Ishikawa (cell line): ENCODE results near the gene VTI1A.

Experiments used
- CEBPB ChIP-seq: IDR thresholded peaks from 2 replicates; pipeline ENCODE4 v1.6.1; 2012
- CREB1 ChIP-seq: IDR thresholded peaks from 2 replicates; pipeline ENCODE4 v1.6.1; 2012; ENCODE audit warnings: low read depth
- EGR1 ChIP-seq: IDR thresholded peaks from 2 replicates; pipeline ENCODE4 v1.6.1; 2012
- EP300 ChIP-seq: IDR thresholded peaks from 2 replicates; pipeline ENCODE4 v1.6.1; 2012; ENCODE audit warnings: borderline replicate concordance
- FOXM1 ChIP-seq: IDR thresholded peaks from 2 replicates; pipeline ENCODE4 v1.6.1; 2012; ENCODE audit warnings: low read depth, borderline replicate concordance
- NFIC ChIP-seq: IDR thresholded peaks from 2 replicates; pipeline ENCODE4 v1.6.1; 2012
- RAD21 ChIP-seq: IDR thresholded peaks from 2 replicates; pipeline ENCODE4 v1.6.1; 2012; ENCODE audit warnings: low read depth
- TAF1 ChIP-seq: IDR thresholded peaks from 2 replicates; pipeline ENCODE4 v1.6.1; 2012; ENCODE audit warnings: low read depth, mild to moderate bottlenecking
- TCF12 ChIP-seq: IDR thresholded peaks from 2 replicates; pipeline ENCODE4 v1.6.1; 2012; ENCODE audit warnings: low read depth
- TEAD4 ChIP-seq: IDR thresholded peaks from 2 replicates; pipeline ENCODE4 v1.6.1; 2012
- YY1 ChIP-seq: IDR thresholded peaks from 2 replicates; pipeline ENCODE4 v1.6.1; 2012; ENCODE audit warnings: low read depth
- ZBTB7A ChIP-seq: IDR thresholded peaks from 2 replicates; pipeline ENCODE4 v1.6.1; 2012; ENCODE audit warnings: low read depth
- TF ChIP-seq, protein P1 (sequence below): IDR thresholded peaks from 2 replicates; pipeline ENCODE4 v1.6.1; 2012; ENCODE audit warnings: low read depth, mild to moderate bottlenecking
- TF ChIP-seq, protein P2 (sequence below): IDR thresholded peaks from 2 replicates; pipeline ENCODE4 v1.6.1; 2012
- TF ChIP-seq, protein P3 (sequence below): IDR thresholded peaks from 2 replicates; pipeline ENCODE4 v1.6.1; 2012

VTI1A gene

DNA sequence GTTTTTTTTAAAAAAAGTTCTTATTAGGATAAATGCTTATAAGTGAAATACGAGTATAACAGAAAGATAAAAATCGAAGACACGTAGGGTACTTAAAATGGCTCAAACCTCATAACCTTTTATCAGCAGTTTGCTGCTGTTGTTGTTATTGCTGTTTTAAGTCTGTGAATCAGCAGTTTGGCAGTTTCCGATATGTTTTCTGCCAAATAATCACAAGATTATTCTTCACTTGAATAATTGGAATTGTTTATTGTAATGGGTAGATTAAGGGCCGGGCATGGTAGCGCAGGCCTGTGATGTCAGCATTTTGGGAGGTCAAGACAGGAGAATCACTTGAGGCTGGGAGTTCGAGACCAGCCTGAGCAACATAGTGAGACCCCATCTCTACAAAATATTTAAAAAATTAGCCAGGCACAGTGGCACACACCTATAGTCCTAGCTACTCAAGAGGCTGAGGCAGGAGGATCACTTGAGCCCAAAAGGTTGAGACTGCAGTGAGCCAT, 177.6 kb downstream of the VTI1A start:
- no peak for TF ChIP-seq TAF1
- TF ChIP-seq TEAD4, result no peak
- no peak for TF ChIP-seq EGR1
- no peak for TF ChIP-seq FOXM1
- TF ChIP-seq YY1, result no peak
- TF ChIP-seq RAD21, result no peak

DNA sequence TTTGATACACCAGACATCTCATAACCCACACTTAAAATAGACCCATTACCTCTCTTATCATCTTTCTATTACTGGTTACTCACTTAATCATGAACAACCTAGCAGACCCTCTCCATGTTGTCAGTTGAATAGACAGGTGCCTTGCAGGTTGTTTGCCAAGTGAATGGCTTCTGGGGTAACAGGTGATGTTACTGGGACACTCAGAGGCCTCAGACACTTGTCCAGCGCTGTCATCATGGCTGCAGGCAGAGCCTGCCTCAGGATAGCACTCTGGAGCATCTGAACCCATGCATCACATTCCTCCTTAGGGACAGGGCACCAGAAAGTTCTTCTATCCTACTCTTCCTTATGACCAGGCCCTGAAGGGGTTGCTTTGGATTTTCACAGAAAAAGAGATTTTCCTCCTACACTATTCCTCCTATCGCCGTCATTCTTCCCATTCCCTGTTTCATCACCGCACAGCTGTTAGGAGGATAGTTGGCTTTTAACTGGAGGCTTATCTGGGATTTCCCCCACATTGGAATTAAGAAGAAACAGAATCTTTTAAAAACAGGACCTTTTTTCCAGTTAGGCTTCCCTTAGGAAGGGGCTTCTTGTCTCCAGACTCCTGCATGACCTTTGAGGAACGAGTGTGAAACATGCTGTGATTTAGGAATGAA, 182.1 kb downstream of the VTI1A start:
- TF ChIP-seq EP300 (no peak), NFIC (no peak), EGR1 (no peak), CEBPB (no peak), FOXM1 (no peak), ZBTB7A (no peak), TCF12 (no peak), YY1 (no peak), TEAD4 (no peak), CREB1 (no peak), TAF1 (no peak), RAD21 (no peak)
- TF ChIP-seq, protein P1, sequence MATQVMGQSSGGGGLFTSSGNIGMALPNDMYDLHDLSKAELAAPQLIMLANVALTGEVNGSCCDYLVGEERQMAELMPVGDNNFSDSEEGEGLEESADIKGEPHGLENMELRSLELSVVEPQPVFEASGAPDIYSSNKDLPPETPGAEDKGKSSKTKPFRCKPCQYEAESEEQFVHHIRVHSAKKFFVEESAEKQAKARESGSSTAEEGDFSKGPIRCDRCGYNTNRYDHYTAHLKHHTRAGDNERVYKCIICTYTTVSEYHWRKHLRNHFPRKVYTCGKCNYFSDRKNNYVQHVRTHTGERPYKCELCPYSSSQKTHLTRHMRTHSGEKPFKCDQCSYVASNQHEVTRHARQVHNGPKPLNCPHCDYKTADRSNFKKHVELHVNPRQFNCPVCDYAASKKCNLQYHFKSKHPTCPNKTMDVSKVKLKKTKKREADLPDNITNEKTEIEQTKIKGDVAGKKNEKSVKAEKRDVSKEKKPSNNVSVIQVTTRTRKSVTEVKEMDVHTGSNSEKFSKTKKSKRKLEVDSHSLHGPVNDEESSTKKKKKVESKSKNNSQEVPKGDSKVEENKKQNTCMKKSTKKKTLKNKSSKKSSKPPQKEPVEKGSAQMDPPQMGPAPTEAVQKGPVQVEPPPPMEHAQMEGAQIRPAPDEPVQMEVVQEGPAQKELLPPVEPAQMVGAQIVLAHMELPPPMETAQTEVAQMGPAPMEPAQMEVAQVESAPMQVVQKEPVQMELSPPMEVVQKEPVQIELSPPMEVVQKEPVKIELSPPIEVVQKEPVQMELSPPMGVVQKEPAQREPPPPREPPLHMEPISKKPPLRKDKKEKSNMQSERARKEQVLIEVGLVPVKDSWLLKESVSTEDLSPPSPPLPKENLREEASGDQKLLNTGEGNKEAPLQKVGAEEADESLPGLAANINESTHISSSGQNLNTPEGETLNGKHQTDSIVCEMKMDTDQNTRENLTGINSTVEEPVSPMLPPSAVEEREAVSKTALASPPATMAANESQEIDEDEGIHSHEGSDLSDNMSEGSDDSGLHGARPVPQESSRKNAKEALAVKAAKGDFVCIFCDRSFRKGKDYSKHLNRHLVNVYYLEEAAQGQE, result no peak
- TF ChIP-seq, protein P2, sequence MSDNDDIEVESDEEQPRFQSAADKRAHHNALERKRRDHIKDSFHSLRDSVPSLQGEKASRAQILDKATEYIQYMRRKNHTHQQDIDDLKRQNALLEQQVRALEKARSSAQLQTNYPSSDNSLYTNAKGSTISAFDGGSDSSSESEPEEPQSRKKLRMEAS, result no peak
- TF ChIP-seq, protein P3, sequence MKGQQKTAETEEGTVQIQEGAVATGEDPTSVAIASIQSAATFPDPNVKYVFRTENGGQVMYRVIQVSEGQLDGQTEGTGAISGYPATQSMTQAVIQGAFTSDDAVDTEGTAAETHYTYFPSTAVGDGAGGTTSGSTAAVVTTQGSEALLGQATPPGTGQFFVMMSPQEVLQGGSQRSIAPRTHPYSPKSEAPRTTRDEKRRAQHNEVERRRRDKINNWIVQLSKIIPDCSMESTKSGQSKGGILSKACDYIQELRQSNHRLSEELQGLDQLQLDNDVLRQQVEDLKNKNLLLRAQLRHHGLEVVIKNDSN, result no peak

DNA sequence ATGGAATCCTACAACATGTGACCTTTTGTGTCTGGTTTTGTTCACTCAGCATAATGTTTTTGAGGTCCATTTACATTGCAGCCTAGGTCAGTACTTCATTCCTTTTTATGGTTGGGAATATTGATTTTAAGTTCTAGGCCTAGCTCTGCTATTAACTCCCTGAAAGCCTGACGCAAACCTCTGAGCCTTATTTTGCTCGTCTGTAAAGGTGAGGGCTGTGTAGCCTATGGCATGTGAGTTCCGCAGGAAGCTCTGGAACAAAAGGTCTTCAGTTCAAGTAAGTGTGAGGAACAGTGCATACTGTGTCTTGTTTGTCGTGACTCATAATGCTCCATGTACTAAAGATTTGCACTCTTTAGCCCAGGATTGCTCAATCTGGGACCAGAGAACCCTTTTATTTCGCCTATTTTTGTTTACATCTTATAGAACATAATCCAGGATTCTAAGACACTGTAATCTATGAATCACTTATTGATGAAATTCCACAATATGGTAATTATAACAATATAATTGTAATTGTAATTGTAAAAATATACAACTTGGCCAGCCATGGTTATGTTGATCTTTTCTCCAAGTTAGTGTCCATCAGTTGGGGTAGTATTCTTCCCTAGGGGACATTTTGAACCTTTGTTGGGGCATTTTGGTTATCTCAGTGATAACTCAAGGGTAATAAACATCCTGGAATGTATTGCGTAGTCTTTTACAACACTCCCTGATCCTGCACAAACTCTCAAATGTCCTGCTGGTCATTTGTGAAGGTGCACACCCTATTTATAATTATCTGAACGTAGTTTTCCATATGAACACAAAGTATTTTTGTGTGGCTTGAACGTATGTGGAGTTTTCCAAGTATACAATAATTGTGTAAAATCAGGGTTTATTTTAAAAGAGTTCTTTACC, 184.7 kb downstream of the VTI1A start:
- TF ChIP-seq CREB1, result no peak
- no peak for TF ChIP-seq EGR1
- no peak for TF ChIP-seq TAF1
- TF ChIP-seq, protein P1, result no peak
- no peak for TF ChIP-seq NFIC
- no peak for TF ChIP-seq TEAD4
- TF ChIP-seq FOXM1, result no peak
- TF ChIP-seq TCF12, result no peak
- TF ChIP-seq, protein P3, result no peak
- TF ChIP-seq, protein P2, result no peak
- no peak for TF ChIP-seq ZBTB7A
- no peak for TF ChIP-seq CEBPB
- no peak for TF ChIP-seq EP300
- TF ChIP-seq RAD21, result no peak
- no peak for TF ChIP-seq YY1

DNA sequence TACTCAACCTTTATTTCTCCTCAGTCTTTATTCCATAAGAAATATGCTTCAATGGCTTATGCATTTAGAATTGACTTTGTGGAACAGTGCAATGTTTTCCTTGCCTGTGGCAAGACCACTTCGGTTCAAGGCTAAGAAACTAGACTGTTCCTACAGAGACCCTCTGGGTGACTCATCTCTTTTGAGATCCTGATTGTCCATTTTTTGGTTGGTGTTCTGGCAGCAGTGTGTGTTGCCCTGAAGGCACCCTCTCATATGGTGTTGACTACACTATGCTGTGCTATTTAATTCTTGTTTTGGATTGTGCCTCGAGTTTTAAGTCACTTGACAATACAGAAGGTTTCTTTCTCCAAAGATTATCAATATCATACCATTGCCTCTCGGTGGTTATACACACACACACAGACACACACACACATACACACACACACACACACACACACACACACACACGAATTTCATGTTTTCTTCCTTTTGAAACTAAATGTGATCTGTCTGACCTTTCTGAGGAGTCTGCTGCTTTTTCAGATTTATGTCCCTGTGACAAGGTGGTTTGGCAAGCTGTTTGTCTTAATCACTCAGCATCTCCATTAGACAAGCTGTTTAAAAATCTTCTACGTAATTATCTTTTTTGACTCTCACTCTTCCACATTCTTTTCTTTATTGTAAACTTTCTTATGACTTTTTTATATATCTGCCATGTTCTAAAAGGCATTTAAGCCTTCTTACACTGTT, 187.2 kb downstream of the VTI1A start:
- TF ChIP-seq EP300, result no peak
- TF ChIP-seq, protein P1, result no peak
